Measurements from ENCODE around the gene FLCN. TPM values are rescaled to one million over a fixed set of nuclear protein-coding genes. Genes with fewer than 3 reads are reported as not detected.

The FLCN gene
- total and polyA plus RNA-seq, 10 of the 15 experiments (the other 5 are each of a cell fraction or from before 2014, with no cell fraction given) = 1.1 to 24.7 (median 10.4) TPM

DNA sequence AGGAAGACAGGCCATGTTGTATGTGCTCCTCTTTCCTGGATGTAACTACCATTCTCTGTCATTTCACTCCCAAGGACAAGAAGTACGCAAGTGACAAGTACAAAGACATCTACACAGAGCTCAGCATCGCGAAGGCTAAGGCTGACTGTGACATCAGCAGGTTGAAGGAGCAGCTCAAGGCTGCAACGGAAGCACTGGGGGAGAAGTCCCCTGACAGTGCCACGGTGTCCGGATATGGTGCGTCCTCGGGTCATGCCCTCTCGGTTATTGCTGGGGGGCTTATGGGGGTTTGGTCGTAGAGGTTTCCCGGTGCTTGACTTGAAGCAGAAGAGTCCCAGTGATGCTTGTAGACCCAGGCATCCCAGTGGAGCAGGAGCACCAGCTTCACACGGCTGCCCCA lies 59.8 kb downstream of the FLCN start:
- no TSS peak for BruUV-seq (replicated peaks)
- ATAC-seq = no peak
- no peak for TF ChIP-seq JUNB (IDR thresholded peaks at IDR 0.05)
- TF ChIP-seq, protein P1, sequence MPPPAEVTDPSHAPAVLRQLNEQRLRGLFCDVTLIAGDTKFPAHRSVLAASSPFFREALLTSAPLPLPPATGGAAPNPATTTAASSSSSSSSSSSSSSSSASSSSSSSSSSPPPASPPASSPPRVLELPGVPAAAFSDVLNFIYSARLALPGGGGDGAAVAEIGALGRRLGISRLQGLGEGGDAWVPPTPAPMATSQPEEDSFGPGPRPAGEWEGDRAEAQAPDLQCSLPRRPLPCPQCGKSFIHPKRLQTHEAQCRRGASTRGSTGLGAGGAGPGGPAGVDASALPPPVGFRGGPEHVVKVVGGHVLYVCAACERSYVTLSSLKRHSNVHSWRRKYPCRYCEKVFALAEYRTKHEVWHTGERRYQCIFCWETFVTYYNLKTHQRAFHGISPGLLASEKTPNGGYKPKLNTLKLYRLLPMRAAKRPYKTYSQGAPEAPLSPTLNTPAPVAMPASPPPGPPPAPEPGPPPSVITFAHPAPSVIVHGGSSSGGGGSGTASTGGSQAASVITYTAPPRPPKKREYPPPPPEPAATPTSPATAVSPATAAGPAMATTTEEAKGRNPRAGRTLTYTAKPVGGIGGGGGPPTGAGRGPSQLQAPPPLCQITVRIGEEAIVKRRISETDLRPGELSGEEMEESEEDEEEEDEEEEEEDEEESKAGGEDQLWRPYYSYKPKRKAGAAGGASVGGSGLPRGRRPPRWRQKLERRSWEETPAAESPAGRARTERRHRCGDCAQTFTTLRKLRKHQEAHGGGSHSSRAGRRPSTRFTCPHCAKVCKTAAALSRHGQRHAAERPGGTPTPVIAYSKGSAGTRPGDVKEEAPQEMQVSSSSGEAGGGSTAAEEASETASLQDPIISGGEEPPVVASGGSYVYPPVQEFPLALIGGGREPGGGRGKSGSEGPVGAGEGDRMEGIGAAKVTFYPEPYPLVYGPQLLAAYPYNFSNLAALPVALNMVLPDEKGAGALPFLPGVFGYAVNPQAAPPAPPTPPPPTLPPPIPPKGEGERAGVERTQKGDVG (CRISPR knock-in tag; IDR thresholded peaks at IDR 0.05) = no peak
- no peak for TF ChIP-seq NR2C1 (IDR thresholded peaks at IDR 0.05)
- no peak for TF ChIP-seq SMC3 (IDR thresholded peaks at IDR 0.05; ENCODE audit: borderline replicate concordance, low read length)
- no peak for TF ChIP-seq CHD4 (IDR thresholded peaks at IDR 0.05)
- TF ChIP-seq TCF3 (IDR thresholded peaks at IDR 0.05; ENCODE audit: borderline replicate concordance, insufficient read depth, low read depth, low read length) = no peak
- TF ChIP-seq, protein P2, sequence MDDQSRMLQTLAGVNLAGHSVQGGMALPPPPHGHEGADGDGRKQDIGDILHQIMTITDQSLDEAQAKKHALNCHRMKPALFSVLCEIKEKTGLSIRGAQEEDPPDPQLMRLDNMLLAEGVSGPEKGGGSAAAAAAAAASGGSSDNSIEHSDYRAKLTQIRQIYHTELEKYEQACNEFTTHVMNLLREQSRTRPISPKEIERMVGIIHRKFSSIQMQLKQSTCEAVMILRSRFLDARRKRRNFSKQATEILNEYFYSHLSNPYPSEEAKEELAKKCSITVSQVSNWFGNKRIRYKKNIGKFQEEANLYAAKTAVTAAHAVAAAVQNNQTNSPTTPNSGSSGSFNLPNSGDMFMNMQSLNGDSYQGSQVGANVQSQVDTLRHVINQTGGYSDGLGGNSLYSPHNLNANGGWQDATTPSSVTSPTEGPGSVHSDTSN (IDR thresholded peaks at IDR 0.05; ENCODE audit: insufficient replicate concordance, low read depth, low read length) = no peak
- TF ChIP-seq RAD21 (IDR thresholded peaks at IDR 0.05; ENCODE audit: insufficient read depth, low read depth, low read length) = no peak
- no peak for TF ChIP-seq IKZF1 (conservative IDR thresholded peaks at IDR 0.05)
- TF ChIP-seq RELA (IDR thresholded peaks at IDR 0.05; ENCODE audit: borderline replicate concordance, partially characterized antibody) = no peak
- no peak for TF ChIP-seq JUND (IDR thresholded peaks at IDR 0.05; ENCODE audit: low read depth, low read length)
- no peak for TF ChIP-seq SIN3A (IDR thresholded peaks at IDR 0.05; ENCODE audit: low read depth, low read length)
- TF ChIP-seq, protein P3, sequence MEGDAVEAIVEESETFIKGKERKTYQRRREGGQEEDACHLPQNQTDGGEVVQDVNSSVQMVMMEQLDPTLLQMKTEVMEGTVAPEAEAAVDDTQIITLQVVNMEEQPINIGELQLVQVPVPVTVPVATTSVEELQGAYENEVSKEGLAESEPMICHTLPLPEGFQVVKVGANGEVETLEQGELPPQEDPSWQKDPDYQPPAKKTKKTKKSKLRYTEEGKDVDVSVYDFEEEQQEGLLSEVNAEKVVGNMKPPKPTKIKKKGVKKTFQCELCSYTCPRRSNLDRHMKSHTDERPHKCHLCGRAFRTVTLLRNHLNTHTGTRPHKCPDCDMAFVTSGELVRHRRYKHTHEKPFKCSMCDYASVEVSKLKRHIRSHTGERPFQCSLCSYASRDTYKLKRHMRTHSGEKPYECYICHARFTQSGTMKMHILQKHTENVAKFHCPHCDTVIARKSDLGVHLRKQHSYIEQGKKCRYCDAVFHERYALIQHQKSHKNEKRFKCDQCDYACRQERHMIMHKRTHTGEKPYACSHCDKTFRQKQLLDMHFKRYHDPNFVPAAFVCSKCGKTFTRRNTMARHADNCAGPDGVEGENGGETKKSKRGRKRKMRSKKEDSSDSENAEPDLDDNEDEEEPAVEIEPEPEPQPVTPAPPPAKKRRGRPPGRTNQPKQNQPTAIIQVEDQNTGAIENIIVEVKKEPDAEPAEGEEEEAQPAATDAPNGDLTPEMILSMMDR (IDR thresholded peaks at IDR 0.05 in 2 of 3, conservative IDR thresholded peaks at IDR 0.05 in 1 of 3; ENCODE audit: control insufficient read depth in 2 of 3, extremely low read depth in 1 of 3, insufficient read depth in 1 of 3, low read depth in 3 of 3, low read length in 3 of 3) = no peak
- TF ChIP-seq, protein P4, sequence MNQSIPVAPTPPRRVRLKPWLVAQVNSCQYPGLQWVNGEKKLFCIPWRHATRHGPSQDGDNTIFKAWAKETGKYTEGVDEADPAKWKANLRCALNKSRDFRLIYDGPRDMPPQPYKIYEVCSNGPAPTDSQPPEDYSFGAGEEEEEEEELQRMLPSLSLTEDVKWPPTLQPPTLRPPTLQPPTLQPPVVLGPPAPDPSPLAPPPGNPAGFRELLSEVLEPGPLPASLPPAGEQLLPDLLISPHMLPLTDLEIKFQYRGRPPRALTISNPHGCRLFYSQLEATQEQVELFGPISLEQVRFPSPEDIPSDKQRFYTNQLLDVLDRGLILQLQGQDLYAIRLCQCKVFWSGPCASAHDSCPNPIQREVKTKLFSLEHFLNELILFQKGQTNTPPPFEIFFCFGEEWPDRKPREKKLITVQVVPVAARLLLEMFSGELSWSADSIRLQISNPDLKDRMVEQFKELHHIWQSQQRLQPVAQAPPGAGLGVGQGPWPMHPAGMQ (IDR thresholded peaks at IDR 0.05; ENCODE audit: borderline replicate concordance) = no peak
- TF ChIP-seq STAT1 (conservative IDR thresholded peaks at IDR 0.05) = no peak
- TF ChIP-seq, protein P5, sequence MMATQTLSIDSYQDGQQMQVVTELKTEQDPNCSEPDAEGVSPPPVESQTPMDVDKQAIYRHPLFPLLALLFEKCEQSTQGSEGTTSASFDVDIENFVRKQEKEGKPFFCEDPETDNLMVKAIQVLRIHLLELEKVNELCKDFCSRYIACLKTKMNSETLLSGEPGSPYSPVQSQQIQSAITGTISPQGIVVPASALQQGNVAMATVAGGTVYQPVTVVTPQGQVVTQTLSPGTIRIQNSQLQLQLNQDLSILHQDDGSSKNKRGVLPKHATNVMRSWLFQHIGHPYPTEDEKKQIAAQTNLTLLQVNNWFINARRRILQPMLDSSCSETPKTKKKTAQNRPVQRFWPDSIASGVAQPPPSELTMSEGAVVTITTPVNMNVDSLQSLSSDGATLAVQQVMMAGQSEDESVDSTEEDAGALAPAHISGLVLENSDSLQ (IDR thresholded peaks at IDR 0.05) = no peak

More for the DNA sequence above, 59.8 kb downstream of the FLCN start:
- in situ Hi-C loops (cut with MboI) = no loop called here
- H3K79me2 ChIP-seq (ENCODE audit: control insufficient read depth, insufficient read depth, low read length) = no peaks in the 10 kb centered on the region
- intact Hi-C loops (cut with micrococcal nuclease; ENCODE audit: unreplicated experiment) = no loop called here
- no peak overlapping the region for H3K27ac ChIP-seq (ENCODE audit: control insufficient read depth, insufficient read depth)
- peaks cover 26 to 34% of the 10 kb centered on the region in 2 experiments for H3K36me3 ChIP-seq (ENCODE audit: control insufficient read depth in 2 of 2, insufficient read depth in 2 of 2, low read length in 1 of 2)
- DNase-seq (ENCODE audit: low read depth, low spot score) = no peak
- RAD21 ChIA-PET (ENCODE audit: unreplicated experiment) = interaction anchor here (1.4 kb wide), 1 partner anchor 15 kb away, joined by 3 read pairs; no protein-coding TSS in a partner anchor
- H3K9me3 ChIP-seq (replicated peaks; ENCODE audit: control insufficient read depth, insufficient read depth, low read length) = no peaks in the 10 kb centered on the region
- no peak overlapping the region for H2AFZ ChIP-seq (ENCODE audit: control insufficient read depth, low read depth, low read length)
- no peaks in the 10 kb centered on the region for H3K27me3 ChIP-seq (replicated peaks in 1 of 2; ENCODE audit: control insufficient read depth in 2 of 2, insufficient read depth in 2 of 2, low read length in 1 of 2)
- H3K4me3 ChIP-seq = no peak overlapping the region
- H3K9ac ChIP-seq (ENCODE audit: control insufficient read depth, insufficient read depth, low read length) = no peak overlapping the region
- CTCF ChIA-PET = interaction anchor here (0.7 kb wide), 1 partner anchor 19 kb away, joined by 3 read pairs; no protein-coding TSS in a partner anchor
- no peak overlapping the region for H3K4me2 ChIP-seq (ENCODE audit: control insufficient read depth, insufficient read depth)
- WGBS (ENCODE audit: insufficient coverage, insufficient replicate concordance, low lambda C conversion rate, missing lambda C conversion rate) = 95% methylated on average over 12 of the region's 12 CpGs
- peaks cover 27% of the 10 kb centered on the region for H3K4me1 ChIP-seq (ENCODE audit: control insufficient read depth, insufficient read depth, low read length)
- no peak for FAIRE-seq
- SMC1A ChIA-PET (ENCODE audit: uncharacterized antibody, unreplicated experiment) = no interaction called here
- POLR2A ChIA-PET = interaction anchor here (0.7 kb wide), 1 partner anchor 494 kb away, joined by 4 read pairs; no protein-coding TSS in a partner anchor
- H4K20me1 ChIP-seq (ENCODE audit: control insufficient read depth, insufficient read depth) = no peaks in the 10 kb centered on the region
